Glutamatergic neuron (in vitro differentiated cells): ENCODE data around the gene QKI. TPM values are rescaled to one million over a fixed set of nuclear protein-coding genes. Genes with fewer than 3 reads are reported as not detected.

Experiments used
- DNase-seq: peaks from one replicate; pipeline ENCODE4 v3.0.0; 2022
- H3K27ac Mint-ChIP-seq: one replicate; pipeline ENCODE4 v1.8.0; 2020; ENCODE audit warnings: mild to moderate bottlenecking, mixed read lengths, inconsistent platforms; ENCODE audit not compliant: unreplicated experiment
- H3K27me3 Mint-ChIP-seq: one replicate; pipeline ENCODE4 v1.8.0; 2020; ENCODE audit warnings: mild to moderate bottlenecking, moderate library complexity, mixed read lengths, inconsistent platforms; ENCODE audit not compliant: unreplicated experiment
- H3K36me3 Mint-ChIP-seq: one replicate; pipeline ENCODE4 v1.8.0; 2020; ENCODE audit warnings: mild to moderate bottlenecking, mixed read lengths, inconsistent platforms; ENCODE audit not compliant: unreplicated experiment
- H3K4me1 Mint-ChIP-seq: one replicate; pipeline ENCODE4 v1.8.0; 2020; ENCODE audit warnings: mild to moderate bottlenecking, low read depth, mixed read lengths, inconsistent platforms; ENCODE audit not compliant: unreplicated experiment
- H3K4me3 Mint-ChIP-seq: one replicate; pipeline ENCODE4 v1.8.0; 2020; ENCODE audit warnings: mild to moderate bottlenecking, mixed read lengths, inconsistent platforms; ENCODE audit not compliant: unreplicated experiment
- H3K9me3 Mint-ChIP-seq: one replicate; pipeline ENCODE4 v1.8.0; 2020; ENCODE audit warnings: mild to moderate bottlenecking, moderate library complexity, mixed read lengths, inconsistent platforms; ENCODE audit not compliant: unreplicated experiment
- total RNA-seq: library from RNA; stranded (reverse); fragmentation: NEBNext Ultra II Directional; extraction: Animal tissue kit (Norgen Biotek cat#: 25700); gene quantifications from one replicate; pipeline ENCODE4 v1.2.1, GENCODE V29; 2021; ENCODE audit not compliant: unreplicated experiment
- TF ChIP-seq, protein P1 (sequence below): fragments of 200-600 bp; sonication (generic); IDR thresholded peaks from one replicate; pipeline ENCODE4 v1.5.0; 2021; ENCODE audit not compliant: partially characterized antibody, unreplicated experiment

QKI gene
- total RNA-seq, 1 donor from 2014 or later = 50.5 TPM

DNA sequence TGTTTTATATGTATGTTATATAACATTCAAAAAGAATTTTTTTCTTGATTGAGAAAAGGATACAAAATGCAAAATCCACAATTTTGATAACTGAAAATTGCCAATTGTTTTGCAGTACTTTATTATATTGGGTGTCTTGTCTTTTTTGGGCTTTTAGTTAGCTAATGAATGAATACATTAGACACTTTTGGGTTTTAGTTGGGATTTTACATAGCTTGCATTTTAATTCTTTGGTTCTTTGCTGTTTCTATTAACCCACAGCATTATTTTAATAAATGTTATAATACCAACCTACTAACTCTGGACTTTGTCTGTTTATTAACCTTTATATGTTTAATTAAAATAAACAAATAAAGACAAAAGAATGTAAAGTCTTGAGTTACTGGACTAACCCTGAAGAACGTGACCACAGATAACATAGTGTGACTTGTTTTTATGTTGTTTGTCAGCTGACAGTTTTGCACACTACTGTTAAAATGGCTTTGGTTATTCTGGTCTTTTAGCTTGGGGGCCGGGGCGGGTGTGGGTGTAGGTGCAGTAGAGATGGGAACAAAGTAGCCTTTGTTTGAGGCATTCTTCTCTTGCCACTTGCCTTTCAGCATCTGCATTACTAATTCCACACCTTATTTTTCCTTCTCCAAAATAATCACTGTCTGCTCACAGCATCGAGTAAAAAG is 159.1 kb downstream of the QKI start:
- Mint-ChIP-seq H3K4me1 (peaks cover 16% of the 10 kb centered on the region), H3K27ac (no peak overlapping the region), H3K27me3 (peaks cover 1% of the 10 kb centered on the region), H3K9me3 (peaks cover 2% of the 10 kb centered on the region), H3K4me3 (no peak overlapping the region), H3K36me3 (no peaks in the 10 kb centered on the region)
- no peak for DNase-seq
- TF ChIP-seq, protein P1, sequence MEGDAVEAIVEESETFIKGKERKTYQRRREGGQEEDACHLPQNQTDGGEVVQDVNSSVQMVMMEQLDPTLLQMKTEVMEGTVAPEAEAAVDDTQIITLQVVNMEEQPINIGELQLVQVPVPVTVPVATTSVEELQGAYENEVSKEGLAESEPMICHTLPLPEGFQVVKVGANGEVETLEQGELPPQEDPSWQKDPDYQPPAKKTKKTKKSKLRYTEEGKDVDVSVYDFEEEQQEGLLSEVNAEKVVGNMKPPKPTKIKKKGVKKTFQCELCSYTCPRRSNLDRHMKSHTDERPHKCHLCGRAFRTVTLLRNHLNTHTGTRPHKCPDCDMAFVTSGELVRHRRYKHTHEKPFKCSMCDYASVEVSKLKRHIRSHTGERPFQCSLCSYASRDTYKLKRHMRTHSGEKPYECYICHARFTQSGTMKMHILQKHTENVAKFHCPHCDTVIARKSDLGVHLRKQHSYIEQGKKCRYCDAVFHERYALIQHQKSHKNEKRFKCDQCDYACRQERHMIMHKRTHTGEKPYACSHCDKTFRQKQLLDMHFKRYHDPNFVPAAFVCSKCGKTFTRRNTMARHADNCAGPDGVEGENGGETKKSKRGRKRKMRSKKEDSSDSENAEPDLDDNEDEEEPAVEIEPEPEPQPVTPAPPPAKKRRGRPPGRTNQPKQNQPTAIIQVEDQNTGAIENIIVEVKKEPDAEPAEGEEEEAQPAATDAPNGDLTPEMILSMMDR = no peak

DNA sequence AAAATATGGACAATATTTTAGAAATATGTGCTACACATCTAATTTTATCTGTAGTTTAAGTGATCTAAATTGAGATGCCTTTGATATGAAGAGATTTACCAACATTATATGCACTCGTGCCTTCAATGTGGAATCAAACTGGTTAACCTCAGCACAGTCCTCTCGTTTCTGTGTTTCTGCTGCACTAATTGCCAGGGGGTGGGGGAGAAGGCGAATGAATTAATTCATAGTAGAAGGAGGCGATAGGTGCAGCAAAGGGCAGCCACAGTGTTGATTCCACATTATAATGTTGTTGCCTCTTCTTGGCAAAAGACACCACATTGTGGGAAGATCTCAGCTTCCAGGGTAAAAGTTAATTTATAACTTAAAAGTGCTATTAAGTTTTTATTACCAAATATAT is 161.6 kb downstream of the QKI start:
- Mint-ChIP-seq H3K4me3 (no peak overlapping the region), H3K4me1 (peaks cover 26% of the 10 kb centered on the region), H3K27me3 (peaks cover 1% of the 10 kb centered on the region), H3K9me3 (no peaks in the 10 kb centered on the region), H3K36me3 (no peaks in the 10 kb centered on the region), H3K27ac (no peak overlapping the region)
- no peak for DNase-seq
- TF ChIP-seq, protein P1 = no peak

DNA sequence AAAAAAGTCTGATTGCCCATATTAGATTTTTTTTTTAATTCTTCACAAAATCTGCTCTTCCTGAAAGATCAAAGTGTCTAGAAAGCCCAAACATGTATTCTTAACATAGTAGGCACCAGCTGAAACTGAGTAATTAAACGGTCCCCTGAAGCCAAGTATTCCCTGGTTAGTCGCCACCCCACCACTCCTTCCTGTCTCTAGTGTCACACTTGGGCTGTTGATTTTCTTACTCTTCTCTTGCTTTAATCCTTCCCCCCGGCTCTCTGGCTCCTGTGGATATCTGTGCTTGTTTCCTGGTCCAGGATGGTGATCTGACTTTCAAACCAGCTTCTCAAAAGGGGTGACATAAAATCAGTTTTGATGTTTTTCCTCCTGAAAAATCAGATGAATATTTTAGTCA is 162.9 kb downstream of the QKI start:
- no peak for DNase-seq
- TF ChIP-seq, protein P1 = no peak
- H3K9me3 Mint-ChIP-seq = no peaks in the 10 kb centered on the region
- H3K4me3 Mint-ChIP-seq = no peak overlapping the region
- H3K27ac Mint-ChIP-seq = no peak overlapping the region
- H3K4me1 Mint-ChIP-seq = peaks cover 25% of the 10 kb centered on the region
- H3K36me3 Mint-ChIP-seq = no peaks in the 10 kb centered on the region
- peaks cover 1% of the 10 kb centered on the region for H3K27me3 Mint-ChIP-seq

DNA sequence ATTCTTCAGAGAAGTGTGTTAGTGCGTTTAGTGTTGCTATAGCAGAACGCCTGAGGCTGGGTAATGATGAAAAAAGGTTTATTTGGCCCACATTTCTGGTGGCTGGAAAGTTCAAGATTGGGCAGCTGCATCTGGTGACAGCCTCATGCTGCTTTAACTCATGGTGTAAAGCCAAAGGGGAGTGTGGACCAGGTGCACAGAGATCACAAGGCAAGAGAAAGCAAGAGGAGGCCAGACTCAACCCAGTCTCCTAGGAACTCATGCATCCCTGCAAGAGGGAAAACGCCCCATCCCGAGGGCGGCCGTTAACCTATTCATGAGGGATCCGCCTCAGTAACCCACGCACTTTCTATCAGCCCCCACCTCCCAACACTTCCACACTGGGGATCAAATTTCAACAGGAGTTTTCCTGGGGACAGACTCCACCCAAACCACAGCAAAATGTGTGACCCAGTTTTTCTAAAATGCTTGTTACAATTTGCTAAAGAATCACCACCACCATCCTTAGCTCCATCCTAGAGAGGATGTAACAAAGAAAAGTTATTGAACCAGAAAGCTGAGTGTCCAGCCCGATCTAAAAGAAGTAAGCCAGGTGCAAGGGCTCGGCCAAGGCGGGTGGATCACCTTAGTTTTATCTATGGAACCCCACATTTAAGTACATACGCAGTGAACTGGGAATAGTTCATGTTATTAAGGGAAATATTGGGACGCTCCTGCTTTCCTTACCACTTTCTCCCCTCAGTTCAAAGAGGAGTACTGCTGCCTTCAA is 164.8 kb downstream of the QKI start:
- Mint-ChIP-seq H3K27ac (no peak overlapping the region), H3K4me3 (no peak overlapping the region), H3K36me3 (no peaks in the 10 kb centered on the region), H3K4me1 (peaks cover 22% of the 10 kb centered on the region), H3K27me3 (peaks cover 1% of the 10 kb centered on the region), H3K9me3 (peaks cover 2% of the 10 kb centered on the region)
- DNase-seq = no peak
- TF ChIP-seq, protein P1 = no peak

DNA sequence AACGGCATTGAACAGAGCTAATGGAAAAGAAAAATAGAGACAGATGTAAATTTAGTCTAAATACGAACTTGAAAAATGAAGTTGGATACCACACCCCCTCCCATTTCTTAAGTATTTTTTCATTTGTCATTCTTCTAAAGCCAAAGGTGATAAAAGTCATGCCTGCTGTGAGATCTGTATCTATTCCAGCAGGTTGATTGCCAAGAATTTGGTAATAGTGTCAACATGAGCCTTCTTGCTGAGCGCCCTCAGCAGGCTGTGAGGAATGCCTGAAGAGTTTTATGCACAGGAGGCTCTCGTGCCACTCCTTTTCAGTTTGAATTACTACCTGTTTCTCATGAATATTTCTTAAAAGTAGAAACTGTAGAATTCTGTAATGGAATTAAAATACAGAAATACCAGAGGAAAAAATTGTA is 165.4 kb downstream of the QKI start:
- Mint-ChIP-seq H3K27ac (no peak overlapping the region), H3K9me3 (peaks cover 2% of the 10 kb centered on the region), H3K4me3 (no peak overlapping the region), H3K36me3 (no peaks in the 10 kb centered on the region), H3K27me3 (peaks cover 1% of the 10 kb centered on the region), H3K4me1 (peaks cover 22% of the 10 kb centered on the region)
- TF ChIP-seq, protein P1 = no peak
- no peak for DNase-seq
